ENCODE data around the gene ITGB3. TPM values are rescaled to one million over a fixed set of nuclear protein-coding genes. Genes with fewer than 3 reads are reported as not detected.

ITGB3 gene
- total RNA-seq, 4 donors from 2014 or later = 102 to 260 (median 149) TPM

DNA sequence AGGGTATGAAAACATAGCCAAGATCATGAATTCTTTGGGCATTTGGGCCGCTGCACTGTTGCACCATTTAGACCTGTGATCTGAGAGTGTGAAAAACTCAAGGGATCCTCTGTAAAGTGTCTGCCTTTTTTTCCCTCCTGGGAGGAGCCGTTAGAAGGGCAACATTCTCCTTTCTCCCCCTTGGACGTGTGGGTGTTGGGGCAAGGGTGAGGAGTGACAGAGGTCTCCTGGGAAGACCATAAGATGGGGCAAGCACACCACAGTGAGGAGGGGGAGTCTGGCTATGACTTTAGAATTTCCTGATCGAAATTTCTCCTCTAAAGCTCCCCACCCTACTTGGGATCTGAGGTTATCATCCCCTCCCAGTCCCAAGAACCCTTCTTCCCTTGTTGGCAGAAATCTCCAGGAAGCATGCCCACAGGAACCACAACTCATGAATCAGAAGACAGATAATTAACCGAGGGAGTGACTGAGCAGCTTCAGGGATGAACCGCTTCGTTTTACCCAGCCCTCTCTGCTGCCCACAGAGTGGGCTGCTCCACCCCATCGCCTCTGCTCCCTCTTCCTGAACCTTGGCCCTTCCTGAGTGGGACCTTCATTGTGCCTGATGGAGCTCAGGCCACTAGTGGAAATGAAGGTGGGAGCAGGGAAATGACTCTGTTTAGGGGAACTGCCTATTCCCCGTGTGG is 4.2 kb downstream of the ITGB3 start:
- Histone ChIP-seq H3K27ac (peak overlapping the region; percentile 87 to 98 (median 95)), H3K4me3 (replicated peaks in 1 of 3) (peak overlapping the region in 1 of 3 donors; percentile 16)
- no peak for TF ChIP-seq POLR2A (IDR thresholded peaks at IDR 0.05)
- TF ChIP-seq, protein P1, sequence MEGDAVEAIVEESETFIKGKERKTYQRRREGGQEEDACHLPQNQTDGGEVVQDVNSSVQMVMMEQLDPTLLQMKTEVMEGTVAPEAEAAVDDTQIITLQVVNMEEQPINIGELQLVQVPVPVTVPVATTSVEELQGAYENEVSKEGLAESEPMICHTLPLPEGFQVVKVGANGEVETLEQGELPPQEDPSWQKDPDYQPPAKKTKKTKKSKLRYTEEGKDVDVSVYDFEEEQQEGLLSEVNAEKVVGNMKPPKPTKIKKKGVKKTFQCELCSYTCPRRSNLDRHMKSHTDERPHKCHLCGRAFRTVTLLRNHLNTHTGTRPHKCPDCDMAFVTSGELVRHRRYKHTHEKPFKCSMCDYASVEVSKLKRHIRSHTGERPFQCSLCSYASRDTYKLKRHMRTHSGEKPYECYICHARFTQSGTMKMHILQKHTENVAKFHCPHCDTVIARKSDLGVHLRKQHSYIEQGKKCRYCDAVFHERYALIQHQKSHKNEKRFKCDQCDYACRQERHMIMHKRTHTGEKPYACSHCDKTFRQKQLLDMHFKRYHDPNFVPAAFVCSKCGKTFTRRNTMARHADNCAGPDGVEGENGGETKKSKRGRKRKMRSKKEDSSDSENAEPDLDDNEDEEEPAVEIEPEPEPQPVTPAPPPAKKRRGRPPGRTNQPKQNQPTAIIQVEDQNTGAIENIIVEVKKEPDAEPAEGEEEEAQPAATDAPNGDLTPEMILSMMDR (IDR thresholded peaks at IDR 0.05) = no peak

DNA sequence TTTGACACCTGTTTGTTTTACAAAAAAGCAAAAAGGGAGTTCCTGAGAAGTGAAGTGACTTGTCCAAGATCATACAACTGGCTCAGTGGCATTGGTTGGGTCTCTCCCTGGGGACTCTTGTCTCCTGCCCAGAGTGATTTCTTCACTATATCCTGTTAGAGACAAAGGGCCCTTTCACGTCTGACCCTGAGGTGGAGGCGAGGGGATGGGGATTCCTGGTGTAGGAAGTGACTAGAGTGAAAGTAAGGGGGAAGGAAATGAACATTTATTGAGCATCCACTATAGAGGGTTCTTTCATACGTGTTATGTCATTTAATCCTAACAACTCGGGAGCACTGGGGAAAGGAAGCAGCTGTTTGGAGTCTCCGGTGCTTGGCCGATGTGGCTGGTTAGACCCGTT is 9.0 kb downstream of the ITGB3 start:
- no peak overlapping the region for H3K4me3 ChIP-seq (replicated peaks in 1 of 3)
- no peaks in the 10 kb centered on the region for H3K36me3 ChIP-seq
- intact Hi-C loops (cut with DNase I) = no loop called here
- H3K4me1 ChIP-seq = peaks cover 24 to 79% of the 10 kb centered on the region in 2 donors
- H3K27me3 ChIP-seq = no peaks in the 10 kb centered on the region
- H3K9me3 ChIP-seq = no peaks in the 10 kb centered on the region
- 85 to 89% methylated on average over 7 of the region's 7 CpGs for WGBS, 2 donors
- DNase-seq = no peak
- H3K27ac ChIP-seq = peak overlapping the region in 2 of 3 donors; percentile 52 to 99
- TF ChIP-seq POLR2A (IDR thresholded peaks at IDR 0.05) = no peak
- TF ChIP-seq, protein P1 (IDR thresholded peaks at IDR 0.05) = no peak

More for the DNA sequence above, 4.2 kb downstream of the ITGB3 start:
- WGBS, 2 donors = 57 to 63% methylated on average over 9 of the region's 9 CpGs
- H3K9me3 ChIP-seq = no peaks in the 10 kb centered on the region
- peaks cover 40 to 42% of the 10 kb centered on the region in 2 donors for H3K4me1 ChIP-seq
- no peaks in the 10 kb centered on the region for H3K27me3 ChIP-seq
- peak in 1 of 2 donors; percentile 32 for DNase-seq
- intact Hi-C loops (cut with DNase I) = no loop called here
- no peaks in the 10 kb centered on the region for H3K36me3 ChIP-seq

DNA sequence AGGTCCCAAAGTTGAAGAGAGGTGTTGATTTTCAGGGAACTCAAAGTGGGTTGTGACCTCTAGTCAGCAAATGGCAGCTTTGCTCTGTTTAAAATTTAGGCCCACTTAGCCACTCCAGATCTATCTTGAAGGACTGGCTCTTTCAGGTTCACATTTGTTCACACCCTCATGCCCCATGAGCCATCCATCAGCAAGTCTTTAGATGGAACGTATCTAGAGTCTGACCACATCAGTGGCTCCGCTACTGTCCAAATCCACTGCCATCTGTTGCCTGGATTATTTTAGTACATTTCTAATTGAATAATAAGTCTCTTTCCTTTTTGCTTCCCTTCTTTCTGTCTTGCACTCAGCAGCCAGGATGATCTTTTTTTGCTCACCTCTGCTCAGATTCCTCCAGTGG is 10.5 kb downstream of the ITGB3 start:
- no peak for DNase-seq
- TF ChIP-seq, protein P1 (IDR thresholded peaks at IDR 0.05) = no peak
- no peak for TF ChIP-seq POLR2A (IDR thresholded peaks at IDR 0.05)
- peaks cover 18 to 82% of the 10 kb centered on the region in 2 donors for H3K4me1 ChIP-seq
- WGBS, 2 donors = 95% methylated on average over 2 of the region's 2 CpGs
- intact Hi-C loops (cut with DNase I) = no loop called here
- peak overlapping the region in 2 of 3 donors; percentile 52 to 99 for H3K27ac ChIP-seq
- no peaks in the 10 kb centered on the region for H3K9me3 ChIP-seq
- no peak overlapping the region for H3K4me3 ChIP-seq (replicated peaks in 1 of 3)
- no peaks in the 10 kb centered on the region for H3K27me3 ChIP-seq
- H3K36me3 ChIP-seq = no peaks in the 10 kb centered on the region

DNA sequence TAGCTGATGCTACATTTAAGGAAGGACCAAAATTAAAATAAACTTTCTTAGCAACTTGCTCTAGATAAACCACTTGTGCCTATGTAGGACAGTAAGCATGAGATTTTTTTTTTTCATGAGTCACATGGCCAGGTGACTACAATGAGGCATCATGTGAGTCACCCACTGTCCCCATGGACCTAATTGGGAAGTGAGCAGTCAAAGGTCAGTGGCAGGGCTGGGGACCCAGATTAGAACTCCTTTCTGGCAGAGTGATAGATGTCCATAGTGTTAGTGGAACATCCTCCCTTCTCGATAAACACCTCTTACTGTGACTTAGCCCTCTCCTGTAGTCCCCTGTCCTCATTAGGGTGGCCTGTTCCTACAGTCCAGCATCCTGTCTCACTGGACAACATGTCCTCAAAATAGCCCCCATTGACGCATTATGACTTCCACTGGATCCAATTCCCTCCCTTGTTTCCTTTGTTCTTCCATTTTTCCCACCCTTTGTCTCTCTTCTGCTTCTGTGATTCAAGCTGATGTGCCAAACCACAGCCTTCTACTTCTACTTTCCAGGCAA is 12.4 kb downstream of the ITGB3 start:
- H3K4me3 ChIP-seq (replicated peaks in 1 of 3) = no peak overlapping the region
- intact Hi-C loops (cut with DNase I) = no loop called here
- H3K9me3 ChIP-seq = no peaks in the 10 kb centered on the region
- DNase-seq = peak in 1 of 2 donors; percentile 30
- H3K27ac ChIP-seq = peak overlapping the region; percentile 52 to 99 (median 56)
- peaks cover 28 to 96% of the 10 kb centered on the region in 2 donors for H3K4me1 ChIP-seq
- no peak for TF ChIP-seq POLR2A (IDR thresholded peaks at IDR 0.05)
- TF ChIP-seq, protein P1 (IDR thresholded peaks at IDR 0.05) = no peak
- no peaks in the 10 kb centered on the region for H3K27me3 ChIP-seq
- WGBS, 2 donors = 55 to 72% methylated on average over 2 of the region's 2 CpGs
- H3K36me3 ChIP-seq = no peaks in the 10 kb centered on the region

DNA sequence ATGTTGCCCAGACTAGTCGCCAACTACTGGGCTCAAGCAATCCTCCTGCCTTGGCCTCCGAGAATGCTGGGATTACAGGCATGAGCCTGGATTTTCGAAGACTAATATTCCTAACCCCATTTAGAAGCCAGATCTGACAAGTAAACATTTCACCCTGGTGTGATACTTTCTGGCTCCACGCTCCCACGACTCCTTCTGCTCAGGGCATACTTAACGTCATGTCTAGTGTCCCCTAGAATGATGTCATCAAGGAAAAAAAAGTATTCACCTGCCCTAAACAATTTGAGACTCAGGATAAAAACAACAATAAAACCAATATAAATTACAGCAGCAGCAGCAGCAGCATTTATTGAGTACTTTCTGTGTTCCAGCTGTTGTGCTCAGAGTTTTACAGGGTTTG is 13.2 kb downstream of the ITGB3 start:
- Histone ChIP-seq H3K4me3 (replicated peaks in 1 of 3) (no peak overlapping the region), H3K27ac (peak overlapping the region; percentile 52 to 99 (median 56)), H3K4me1 (peaks cover 34 to 99% of the 10 kb centered on the region in 2 donors), H3K36me3 (no peaks in the 10 kb centered on the region), H3K9me3 (no peaks in the 10 kb centered on the region), H3K27me3 (no peaks in the 10 kb centered on the region)
- TF ChIP-seq, protein P1 (IDR thresholded peaks at IDR 0.05) = no peak
- TF ChIP-seq POLR2A (IDR thresholded peaks at IDR 0.05) = no peak
- intact Hi-C loops (cut with DNase I) = no loop called here
- no peak for DNase-seq
- 83 to 89% methylated on average over 6 of the region's 6 CpGs for WGBS, 2 donors

Data from thyroid gland (tissue), 4 donors.